MM.1S (cell line): ENCODE data around the gene LAMC1.

Source experiments
- DNase-seq: peaks from one replicate; pipeline ENCODE4 v3.0.0-alpha.2; 2015
- H2AFZ ChIP-seq: fragments of 300-600 bp; sonication (generic); 2 replicates; pipeline ENCODE4 v1.6.0; 2016; ENCODE audit warnings: antibody characterized with exemption, low read length
- H3F3A ChIP-seq: fragments of 300-600 bp; sonication (generic); 2 replicates; pipeline ENCODE4 v1.6.1; 2016; ENCODE audit warnings: mild to moderate bottlenecking, antibody characterized with exemption, low read length, moderate library complexity, mixed read lengths; ENCODE audit not compliant: insufficient read depth
- H3K27ac ChIP-seq: fragments of 300-600 bp; sonication (generic); 2 replicates; pipeline ENCODE4 v1.5.1; 2016; ENCODE audit warnings: mild to moderate bottlenecking, low read length
- H3K27me3 ChIP-seq: fragments of 300-600 bp; sonication (generic); replicated peaks from 2 replicates; pipeline ENCODE4 v1.6.0; 2016; ENCODE audit warnings: low read length; ENCODE audit not compliant: insufficient read depth
- H3K36me3 ChIP-seq: fragments of 300-600 bp; sonication (generic); replicated peaks from 2 replicates; pipeline ENCODE4 v1.6.1; 2016; ENCODE audit warnings: mild to moderate bottlenecking, low read length, mixed read lengths; ENCODE audit not compliant: insufficient read depth
- H3K4me1 ChIP-seq: fragments of 300-600 bp; sonication (generic); 2 replicates; pipeline ENCODE4 v1.6.1; 2016; ENCODE audit warnings: low read length, mixed read lengths
- H3K4me2 ChIP-seq: fragments of 300-600 bp; sonication (generic); 2 replicates; pipeline ENCODE4 v1.6.0; 2016; ENCODE audit warnings: low read depth, low read length
- H3K4me3 ChIP-seq: fragments of 300-600 bp; sonication (generic); 2 replicates; pipeline ENCODE4 v1.5.1; 2016; ENCODE audit warnings: low read length, mixed read lengths
- H3K79me2 ChIP-seq: fragments of 300-600 bp; sonication (generic); 2 replicates; pipeline ENCODE4 v1.6.1; 2016; ENCODE audit warnings: mixed run types, low read length, mixed read lengths
- H3K9ac ChIP-seq: fragments of 300-600 bp; sonication (generic); 2 replicates; pipeline ENCODE4 v1.6.1; 2016; ENCODE audit warnings: low read length, mixed read lengths
- H3K9me2 ChIP-seq: fragments of 300-600 bp; sonication (generic); replicated peaks from 2 replicates; pipeline ENCODE4 v1.6.1; 2016; ENCODE audit warnings: mild to moderate bottlenecking, low read length, mixed read lengths; ENCODE audit not compliant: insufficient read depth
- H3K9me3 ChIP-seq: fragments of 300-600 bp; sonication (generic); replicated peaks from 2 replicates; pipeline ENCODE4 v1.6.1; 2016; ENCODE audit warnings: mild to moderate bottlenecking, low read length, mixed read lengths; ENCODE audit not compliant: insufficient read depth
- H4K20me1 ChIP-seq: fragments of 300-600 bp; sonication (generic); 2 replicates; pipeline ENCODE4 v1.6.1; 2016; ENCODE audit warnings: mild to moderate bottlenecking, low read length, moderate library complexity, mixed read lengths; ENCODE audit not compliant: insufficient read depth
- CTCF ChIP-seq: fragments of 300-600 bp; sonication (generic); IDR thresholded peaks from 2 replicates; pipeline ENCODE4 v1.5.1; 2016; ENCODE audit warnings: antibody characterized with exemption, low read length, mixed read lengths
- EZH2 ChIP-seq: fragments of 300-600 bp; sonication (generic); optimal IDR thresholded peaks from 2 replicates; pipeline ENCODE3; 2017; ENCODE audit warnings: low read depth, mild to moderate bottlenecking, antibody characterized with exemption, low read length, mixed read lengths
- EZH2phosphoT487 ChIP-seq: fragments of 300-600 bp; sonication (generic); IDR thresholded peaks from 2 replicates; pipeline ENCODE4 v1.6.1; 2018; ENCODE audit warnings: antibody characterized with exemption, low read length

The LAMC1 gene

GRCh38 chr1:183193963-183194525 is 170.8 kb downstream of the LAMC1 start:
- TF ChIP-seq EZH2: no peak

GRCh38 chr1:183194527-183195141 is 171.4 kb downstream of the LAMC1 start:
- Histone ChIP-seq H3K4me2 (peak overlapping the region; percentile 61), H3F3A (peaks cover 19% of the 10 kb centered on the region), H3K9me3 (no peaks in the 10 kb centered on the region), H3K4me3 (peak overlapping the region; percentile 28; the same call in 1 of the 2 replicates), H2AFZ (no peak overlapping the region), H3K4me1 (peaks cover 18% of the 10 kb centered on the region), H3K27ac (peak overlapping the region; percentile 58), H3K79me2 (no peaks in the 10 kb centered on the region), H3K36me3 (no peaks in the 10 kb centered on the region), H3K9ac (no peak overlapping the region), H3K27me3 (no peaks in the 10 kb centered on the region), H3K9me2 (no peaks in the 10 kb centered on the region), H4K20me1 (no peaks in the 10 kb centered on the region)
- peak; percentile 97 for DNase-seq
- TF ChIP-seq EZH2 (no peak), EZH2phosphoT487 (0 out of 2 replicates have a peak, but pooled peaks have one; percentile 49), CTCF (no peak)

More at GRCh38 chr1:183193963-183194525, 170.8 kb downstream of the LAMC1 start:
- Histone ChIP-seq H3K4me3 (no peak overlapping the region), H3K9me2 (no peaks in the 10 kb centered on the region), H3K27me3 (no peaks in the 10 kb centered on the region), H3K27ac (no peak overlapping the region), H3K9ac (no peak overlapping the region), H4K20me1 (no peaks in the 10 kb centered on the region), H3F3A (peaks cover 19% of the 10 kb centered on the region), H2AFZ (no peak overlapping the region), H3K9me3 (no peaks in the 10 kb centered on the region), H3K4me1 (peaks cover 18% of the 10 kb centered on the region), H3K79me2 (no peaks in the 10 kb centered on the region), H3K4me2 (peak overlapping the region; percentile 61; the same call in 1 of the 2 replicates), H3K36me3 (no peaks in the 10 kb centered on the region)
- no peak for DNase-seq

GRCh38 chr1:183195142-183195574 is 171.9 kb downstream of the LAMC1 start:
- H3K4me3 ChIP-seq: peak overlapping the region; percentile 28; the same call in 1 of the 2 replicates

More at GRCh38 chr1:183195142-183195574, 171.9 kb downstream of the LAMC1 start:
- no peak overlapping the region for H2AFZ ChIP-seq
- H3K36me3 ChIP-seq: no peaks in the 10 kb centered on the region
- no peaks in the 10 kb centered on the region for H3K79me2 ChIP-seq
- H3F3A ChIP-seq: peaks cover 19% of the 10 kb centered on the region
- H3K9ac ChIP-seq: no peak overlapping the region
- no peaks in the 10 kb centered on the region for H3K27me3 ChIP-seq
- peak overlapping the region; percentile 58 for H3K27ac ChIP-seq
- peak; percentile 81 for DNase-seq
- no peaks in the 10 kb centered on the region for H3K9me2 ChIP-seq
- H3K4me2 ChIP-seq: peak overlapping the region; percentile 61
- TF ChIP-seq EZH2phosphoT487: no peak
- TF ChIP-seq EZH2: no peak
- TF ChIP-seq CTCF: no peak
- H3K9me3 ChIP-seq: no peaks in the 10 kb centered on the region
- H3K4me1 ChIP-seq: peaks cover 18% of the 10 kb centered on the region
- no peaks in the 10 kb centered on the region for H4K20me1 ChIP-seq
